Measurements from ENCODE around the gene SLC12A6. TPM values are rescaled to one million over a fixed set of nuclear protein-coding genes. Genes with fewer than 3 reads are reported as not detected.
"Not testable (repeated sequence)": the region's sequence is repeated elsewhere in the genome, so short reads cannot be mapped to it uniquely, and the experiment has no call there.

Gene SLC12A6
- total RNA-seq: 39.2 and 40.9 TPM in 2 replicates

DNA sequence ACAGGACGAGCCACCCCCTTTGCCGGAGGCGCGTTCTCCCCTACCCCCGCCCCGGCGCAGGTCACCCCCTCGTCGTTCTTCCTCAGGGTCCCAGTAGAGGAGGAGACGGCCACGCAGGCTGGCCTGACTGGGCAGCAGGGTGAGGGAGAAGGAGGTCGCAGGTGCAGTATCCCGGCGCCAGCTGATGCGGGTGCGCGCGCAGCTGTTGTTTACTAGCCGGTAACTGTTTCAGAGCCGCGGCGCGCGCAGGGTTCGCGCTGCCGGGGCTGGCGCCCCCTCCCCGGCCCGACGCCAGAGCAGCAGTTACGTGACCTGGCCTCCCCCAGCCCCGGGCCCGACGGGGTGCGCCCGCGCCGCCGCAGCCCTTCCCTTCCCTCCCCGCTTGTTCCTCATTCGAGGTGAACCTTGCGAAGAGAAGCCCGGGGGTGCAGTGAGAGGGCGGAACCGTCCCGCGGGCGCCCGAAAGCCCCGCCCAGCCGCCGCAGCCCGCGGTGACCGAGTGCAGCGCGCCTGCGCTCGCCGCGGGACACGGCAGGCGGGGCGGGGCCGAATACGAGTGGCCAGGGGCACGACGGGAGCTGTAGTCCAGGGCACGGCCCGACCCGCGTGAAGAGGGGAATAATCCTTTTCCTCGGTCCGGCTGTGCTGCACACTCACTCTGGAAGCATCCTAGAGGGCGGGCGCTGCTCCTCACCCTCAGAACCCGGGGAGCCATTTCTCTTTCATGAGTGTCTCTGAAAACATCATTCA is at the start of gene SLC12A6:
TSS of gene SLC12A6 (minus strand) at position 225 of the 750 bp plus-strand sequence. CDS start 1,101 bp downstream, outside the sequence.
- Histone ChIP-seq H3K4me3 (ENCODE audit: insufficient read depth, low read length) (peak within 1 kb of the TSS; percentile 99), H3K9me3 (ENCODE audit: low read depth, low read length) (no peaks in the 10 kb centered on the region), H3K79me2 (ENCODE audit: insufficient read depth, low read length) (peaks cover 66% of the 10 kb centered on the region), H4K20me1 (ENCODE audit: insufficient read depth, low read length) (peaks cover 3% of the 10 kb centered on the region), H3K36me3 (ENCODE audit: insufficient read depth, low read length) (peaks cover 22% of the 10 kb centered on the region), H3K4me2 (ENCODE audit: insufficient read depth, low read length) (peak within 1 kb of the TSS; percentile 99), H3K27me3 (ENCODE audit: insufficient read depth, low read length) (no peaks in the 10 kb centered on the region), H3K27ac (ENCODE audit: low read depth, low read length) (peak within 1 kb of the TSS; percentile 73), H2AFZ (ENCODE audit: low read length) (peak within 1 kb of the TSS; percentile 73), H3K4me1 (ENCODE audit: insufficient read depth, low read length) (peaks cover 38% of the 10 kb centered on the region)
- peak; percentile 98 for DNase-seq (ENCODE audit: insufficient read length, low spot score, missing footprints)
- TF ChIP-seq, protein P1, sequence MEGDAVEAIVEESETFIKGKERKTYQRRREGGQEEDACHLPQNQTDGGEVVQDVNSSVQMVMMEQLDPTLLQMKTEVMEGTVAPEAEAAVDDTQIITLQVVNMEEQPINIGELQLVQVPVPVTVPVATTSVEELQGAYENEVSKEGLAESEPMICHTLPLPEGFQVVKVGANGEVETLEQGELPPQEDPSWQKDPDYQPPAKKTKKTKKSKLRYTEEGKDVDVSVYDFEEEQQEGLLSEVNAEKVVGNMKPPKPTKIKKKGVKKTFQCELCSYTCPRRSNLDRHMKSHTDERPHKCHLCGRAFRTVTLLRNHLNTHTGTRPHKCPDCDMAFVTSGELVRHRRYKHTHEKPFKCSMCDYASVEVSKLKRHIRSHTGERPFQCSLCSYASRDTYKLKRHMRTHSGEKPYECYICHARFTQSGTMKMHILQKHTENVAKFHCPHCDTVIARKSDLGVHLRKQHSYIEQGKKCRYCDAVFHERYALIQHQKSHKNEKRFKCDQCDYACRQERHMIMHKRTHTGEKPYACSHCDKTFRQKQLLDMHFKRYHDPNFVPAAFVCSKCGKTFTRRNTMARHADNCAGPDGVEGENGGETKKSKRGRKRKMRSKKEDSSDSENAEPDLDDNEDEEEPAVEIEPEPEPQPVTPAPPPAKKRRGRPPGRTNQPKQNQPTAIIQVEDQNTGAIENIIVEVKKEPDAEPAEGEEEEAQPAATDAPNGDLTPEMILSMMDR (IDR thresholded peaks at IDR 0.05; ENCODE audit: extremely low read depth, low read depth, low read length): no peak

GRCh38 chr15:34381829-34382521 is 44.4 kb upstream of the SLC12A6 start:
- H3K4me3 ChIP-seq (ENCODE audit: insufficient read depth, low read length); H3K79me2 ChIP-seq (ENCODE audit: insufficient read depth, low read length); H3K27me3 ChIP-seq (ENCODE audit: insufficient read depth, low read length); DNase-seq (ENCODE audit: insufficient read length, low spot score, missing footprints); H2AFZ ChIP-seq (ENCODE audit: low read length); H3K27ac ChIP-seq (ENCODE audit: low read depth, low read length); H4K20me1 ChIP-seq (ENCODE audit: insufficient read depth, low read length); H3K4me2 ChIP-seq (ENCODE audit: insufficient read depth, low read length); H3K9me3 ChIP-seq (ENCODE audit: low read depth, low read length); H3K36me3 ChIP-seq (ENCODE audit: insufficient read depth, low read length); H3K4me1 ChIP-seq (ENCODE audit: insufficient read depth, low read length): not testable (repeated sequence)

DNA sequence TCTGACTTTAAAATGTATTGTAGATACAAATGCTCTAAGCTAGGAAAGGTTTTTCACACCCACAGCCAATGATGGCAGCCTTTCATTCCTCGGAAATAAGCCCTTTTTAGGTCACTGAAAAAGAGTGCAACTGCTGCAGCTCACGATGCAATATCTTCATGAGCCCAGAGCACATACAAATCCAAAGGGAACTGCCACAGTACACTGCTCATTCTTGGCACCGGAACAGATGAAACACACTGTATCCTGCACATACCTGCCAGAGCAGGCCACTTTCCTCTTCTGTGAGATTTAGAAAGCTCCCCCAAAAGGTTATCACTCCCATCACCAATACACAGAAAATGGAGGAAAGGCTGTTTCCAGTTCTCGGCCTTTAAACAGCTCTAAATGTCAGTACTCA is 42.9 kb upstream of the SLC12A6 start:
- H4K20me1 ChIP-seq (ENCODE audit: insufficient read depth, low read length); H3K79me2 ChIP-seq (ENCODE audit: insufficient read depth, low read length); H3K36me3 ChIP-seq (ENCODE audit: insufficient read depth, low read length); H3K4me1 ChIP-seq (ENCODE audit: insufficient read depth, low read length); H3K27me3 ChIP-seq (ENCODE audit: insufficient read depth, low read length); H3K4me2 ChIP-seq (ENCODE audit: insufficient read depth, low read length); H2AFZ ChIP-seq (ENCODE audit: low read length); DNase-seq (ENCODE audit: insufficient read length, low spot score, missing footprints); H3K27ac ChIP-seq (ENCODE audit: low read depth, low read length); H3K4me3 ChIP-seq (ENCODE audit: insufficient read depth, low read length); H3K9me3 ChIP-seq (ENCODE audit: low read depth, low read length): not testable (repeated sequence)

GRCh38 chr15:34376856-34377255 is 39.3 kb upstream of the SLC12A6 start:
- Histone ChIP-seq H3K79me2 (ENCODE audit: insufficient read depth, low read length) (no peaks in the 10 kb centered on the region), H3K4me2 (ENCODE audit: insufficient read depth, low read length) (no peak overlapping the region), H2AFZ (ENCODE audit: low read length) (no peak overlapping the region), H3K27me3 (ENCODE audit: insufficient read depth, low read length) (no peaks in the 10 kb centered on the region), H4K20me1 (ENCODE audit: insufficient read depth, low read length) (no peaks in the 10 kb centered on the region), H3K27ac (ENCODE audit: low read depth, low read length) (no peak overlapping the region), H3K9me3 (ENCODE audit: low read depth, low read length) (no peaks in the 10 kb centered on the region), H3K36me3 (ENCODE audit: insufficient read depth, low read length) (no peaks in the 10 kb centered on the region), H3K4me3 (ENCODE audit: insufficient read depth, low read length) (no peak overlapping the region), H3K4me1 (ENCODE audit: insufficient read depth, low read length) (no peaks in the 10 kb centered on the region)
- TF ChIP-seq, protein P1 (IDR thresholded peaks at IDR 0.05; ENCODE audit: extremely low read depth, low read depth, low read length): no peak
- DNase-seq (ENCODE audit: insufficient read length, low spot score, missing footprints): no peak

DNA sequence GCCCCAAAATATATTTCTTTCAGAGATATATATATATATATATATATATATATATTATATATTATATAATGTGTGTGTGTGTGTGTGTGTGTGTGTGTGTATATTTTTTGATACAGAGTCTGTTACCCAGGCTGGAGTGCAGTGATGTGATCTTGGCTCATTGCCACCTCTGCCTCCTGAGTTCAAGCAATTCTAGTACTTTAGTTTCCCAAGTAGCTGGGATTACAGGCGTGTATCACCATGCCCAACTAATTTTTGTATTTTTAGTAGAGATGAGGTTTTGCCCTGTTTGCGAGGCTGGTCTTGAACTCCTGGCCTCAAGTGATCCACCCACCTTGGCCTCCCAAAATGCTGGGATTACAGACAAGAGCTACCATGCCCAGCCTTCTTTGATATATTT is 38.0 kb upstream of the SLC12A6 start:
- H3K9me3 ChIP-seq (ENCODE audit: low read depth, low read length); H3K79me2 ChIP-seq (ENCODE audit: insufficient read depth, low read length); H3K27me3 ChIP-seq (ENCODE audit: insufficient read depth, low read length); H3K27ac ChIP-seq (ENCODE audit: low read depth, low read length); H3K36me3 ChIP-seq (ENCODE audit: insufficient read depth, low read length); H4K20me1 ChIP-seq (ENCODE audit: insufficient read depth, low read length); H2AFZ ChIP-seq (ENCODE audit: low read length); H3K4me3 ChIP-seq (ENCODE audit: insufficient read depth, low read length); H3K4me2 ChIP-seq (ENCODE audit: insufficient read depth, low read length); H3K4me1 ChIP-seq (ENCODE audit: insufficient read depth, low read length); DNase-seq (ENCODE audit: insufficient read length, low spot score, missing footprints): not testable (repeated sequence)

Measured in osteoblast (primary cell).